C4-2B (cell line): Measurements from ENCODE around the gene TRIAP1.

Experiments used
- ZFX ChIP-seq: fragments of 450-650 bp; IDR thresholded peaks from 2 replicates; pipeline ENCODE4 v1.6.1; 2017
- TF ChIP-seq, protein P1 (sequence below): fragments of 450-650 bp; conservative IDR thresholded peaks from 2 replicates; pipeline ENCODE4 v1.5.1; 2017; ENCODE audit warnings: mild to moderate bottlenecking

DNA sequence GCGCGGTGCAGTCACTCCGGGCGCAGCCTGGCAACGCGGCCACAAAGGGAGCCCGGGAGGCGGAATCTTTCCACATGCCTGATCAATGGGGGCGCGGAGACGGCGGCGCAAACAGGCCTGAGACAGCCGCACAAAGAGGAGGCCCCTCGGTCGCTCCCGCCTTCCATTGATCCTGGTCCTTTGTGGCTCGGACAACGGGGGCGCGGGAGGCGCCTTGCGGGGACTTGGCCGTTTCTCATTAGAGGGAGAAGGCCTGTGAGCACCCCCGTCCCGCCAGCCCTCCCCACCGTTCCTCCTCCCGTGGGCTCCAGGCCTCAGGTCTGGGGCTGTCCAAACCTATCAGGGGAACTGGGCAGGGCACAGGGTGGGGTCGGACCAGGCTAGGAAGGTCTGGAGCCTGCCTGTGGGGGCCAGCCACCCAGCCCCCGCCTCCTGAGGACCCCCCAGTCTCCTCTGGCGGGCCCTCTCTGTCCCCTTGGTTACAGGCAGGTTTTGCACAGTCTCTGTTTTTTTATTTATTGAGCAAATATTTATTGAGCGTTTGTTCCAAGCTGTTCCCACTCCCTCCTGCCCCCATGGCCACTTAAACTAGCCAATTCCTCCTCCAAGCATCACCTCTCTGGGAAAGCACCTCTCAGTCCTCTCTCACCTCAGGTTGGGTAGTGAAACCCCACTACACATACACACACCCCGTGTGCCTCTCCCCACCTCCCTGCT, 48.2 kb downstream of the TRIAP1 start:
- TF ChIP-seq, protein P1, sequence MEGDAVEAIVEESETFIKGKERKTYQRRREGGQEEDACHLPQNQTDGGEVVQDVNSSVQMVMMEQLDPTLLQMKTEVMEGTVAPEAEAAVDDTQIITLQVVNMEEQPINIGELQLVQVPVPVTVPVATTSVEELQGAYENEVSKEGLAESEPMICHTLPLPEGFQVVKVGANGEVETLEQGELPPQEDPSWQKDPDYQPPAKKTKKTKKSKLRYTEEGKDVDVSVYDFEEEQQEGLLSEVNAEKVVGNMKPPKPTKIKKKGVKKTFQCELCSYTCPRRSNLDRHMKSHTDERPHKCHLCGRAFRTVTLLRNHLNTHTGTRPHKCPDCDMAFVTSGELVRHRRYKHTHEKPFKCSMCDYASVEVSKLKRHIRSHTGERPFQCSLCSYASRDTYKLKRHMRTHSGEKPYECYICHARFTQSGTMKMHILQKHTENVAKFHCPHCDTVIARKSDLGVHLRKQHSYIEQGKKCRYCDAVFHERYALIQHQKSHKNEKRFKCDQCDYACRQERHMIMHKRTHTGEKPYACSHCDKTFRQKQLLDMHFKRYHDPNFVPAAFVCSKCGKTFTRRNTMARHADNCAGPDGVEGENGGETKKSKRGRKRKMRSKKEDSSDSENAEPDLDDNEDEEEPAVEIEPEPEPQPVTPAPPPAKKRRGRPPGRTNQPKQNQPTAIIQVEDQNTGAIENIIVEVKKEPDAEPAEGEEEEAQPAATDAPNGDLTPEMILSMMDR: no peak
- no peak for TF ChIP-seq ZFX
